ENCODE measurements around the gene PVALB. TPM values are rescaled to one million over a fixed set of nuclear protein-coding genes. Genes with fewer than 3 reads are reported as not detected.

Gene PVALB
- total and polyA plus RNA-seq, 10 of the 15 experiments (the other 5 are each of a cell fraction or from before 2014, with no cell fraction given), result not detected

DNA sequence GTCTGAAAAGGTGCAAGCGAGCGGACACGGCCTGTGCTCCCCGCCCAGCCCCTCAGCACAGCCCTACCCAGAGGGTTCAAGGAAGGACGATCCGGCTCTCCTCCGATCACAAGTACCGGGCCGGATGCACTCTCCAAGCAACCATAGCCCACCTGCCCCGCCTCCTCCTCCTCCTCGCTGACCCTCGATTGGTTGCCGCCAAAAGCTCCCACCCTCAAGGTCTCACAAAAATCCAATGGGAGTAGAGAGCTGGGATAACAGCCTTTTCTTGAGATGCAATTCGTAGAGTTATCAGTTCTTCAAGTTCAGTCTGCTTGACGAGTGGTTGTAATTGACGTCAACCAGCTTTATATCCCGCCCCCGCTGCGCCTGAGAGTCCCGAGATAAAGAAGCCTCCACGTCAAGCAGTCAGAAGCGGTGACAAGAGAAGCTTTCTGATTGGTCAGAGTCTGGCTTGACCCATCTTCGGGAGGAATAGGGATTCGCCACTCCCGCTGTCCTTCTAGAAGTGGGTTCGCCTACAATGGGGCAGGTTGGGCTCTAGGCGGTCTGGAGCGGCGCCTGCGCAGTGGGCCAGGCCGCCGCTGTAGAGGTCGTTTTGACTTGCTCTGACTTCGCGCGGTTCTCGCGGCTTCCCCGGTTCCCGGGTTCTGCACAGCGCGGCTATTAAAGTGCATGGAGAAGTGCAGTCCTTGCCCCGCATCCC is 40.7 kb downstream of the PVALB start, which contains the start of gene IFT27 (continued):
- TF ChIP-seq TCF3 (IDR thresholded peaks at IDR 0.05; ENCODE audit: borderline replicate concordance, insufficient read depth, low read depth, low read length) (no peak), KLF5 (IDR thresholded peaks at IDR 0.05; ENCODE audit: partially characterized antibody) (peak; percentile 95), ZNF622 (IDR thresholded peaks at IDR 0.05) (no peak), KAT2A (conservative IDR thresholded peaks at IDR 0.05; ENCODE audit: control insufficient read depth, low read depth, low read length) (no peak), MYB (IDR thresholded peaks at IDR 0.05; ENCODE audit: borderline replicate concordance, low read depth, low read length) (no peak), HDAC2 (IDR thresholded peaks at IDR 0.05) (no peak), ZNF687 (IDR thresholded peaks at IDR 0.05) (no peak), JUND (IDR thresholded peaks at IDR 0.05; ENCODE audit: low read depth, low read length) (no peak), SMAD5 (IDR thresholded peaks at IDR 0.05; ENCODE audit: low read depth) (no peak), IKZF2 (IDR thresholded peaks at IDR 0.05) (no peak), CHD2 (IDR thresholded peaks at IDR 0.05; ENCODE audit: borderline replicate concordance, low read depth, low read length) (peak; percentile 94)
- TF ChIP-seq, protein P1, sequence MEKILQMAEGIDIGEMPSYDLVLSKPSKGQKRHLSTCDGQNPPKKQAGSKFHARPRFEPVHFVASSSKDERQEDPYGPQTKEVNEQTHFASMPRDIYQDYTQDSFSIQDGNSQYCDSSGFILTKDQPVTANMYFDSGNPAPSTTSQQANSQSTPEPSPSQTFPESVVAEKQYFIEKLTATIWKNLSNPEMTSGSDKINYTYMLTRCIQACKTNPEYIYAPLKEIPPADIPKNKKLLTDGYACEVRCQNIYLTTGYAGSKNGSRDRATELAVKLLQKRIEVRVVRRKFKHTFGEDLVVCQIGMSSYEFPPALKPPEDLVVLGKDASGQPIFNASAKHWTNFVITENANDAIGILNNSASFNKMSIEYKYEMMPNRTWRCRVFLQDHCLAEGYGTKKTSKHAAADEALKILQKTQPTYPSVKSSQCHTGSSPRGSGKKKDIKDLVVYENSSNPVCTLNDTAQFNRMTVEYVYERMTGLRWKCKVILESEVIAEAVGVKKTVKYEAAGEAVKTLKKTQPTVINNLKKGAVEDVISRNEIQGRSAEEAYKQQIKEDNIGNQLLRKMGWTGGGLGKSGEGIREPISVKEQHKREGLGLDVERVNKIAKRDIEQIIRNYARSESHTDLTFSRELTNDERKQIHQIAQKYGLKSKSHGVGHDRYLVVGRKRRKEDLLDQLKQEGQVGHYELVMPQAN (conservative IDR thresholded peaks at IDR 0.05), result no peak
- TF ChIP-seq, protein P2, sequence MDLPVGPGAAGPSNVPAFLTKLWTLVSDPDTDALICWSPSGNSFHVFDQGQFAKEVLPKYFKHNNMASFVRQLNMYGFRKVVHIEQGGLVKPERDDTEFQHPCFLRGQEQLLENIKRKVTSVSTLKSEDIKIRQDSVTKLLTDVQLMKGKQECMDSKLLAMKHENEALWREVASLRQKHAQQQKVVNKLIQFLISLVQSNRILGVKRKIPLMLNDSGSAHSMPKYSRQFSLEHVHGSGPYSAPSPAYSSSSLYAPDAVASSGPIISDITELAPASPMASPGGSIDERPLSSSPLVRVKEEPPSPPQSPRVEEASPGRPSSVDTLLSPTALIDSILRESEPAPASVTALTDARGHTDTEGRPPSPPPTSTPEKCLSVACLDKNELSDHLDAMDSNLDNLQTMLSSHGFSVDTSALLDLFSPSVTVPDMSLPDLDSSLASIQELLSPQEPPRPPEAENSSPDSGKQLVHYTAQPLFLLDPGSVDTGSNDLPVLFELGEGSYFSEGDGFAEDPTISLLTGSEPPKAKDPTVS (IDR thresholded peaks at IDR 0.05; ENCODE audit: low read depth, low read length), result peak; percentile 51; the same call in 1 of the 2 replicates
- TF ChIP-seq, protein P3, sequence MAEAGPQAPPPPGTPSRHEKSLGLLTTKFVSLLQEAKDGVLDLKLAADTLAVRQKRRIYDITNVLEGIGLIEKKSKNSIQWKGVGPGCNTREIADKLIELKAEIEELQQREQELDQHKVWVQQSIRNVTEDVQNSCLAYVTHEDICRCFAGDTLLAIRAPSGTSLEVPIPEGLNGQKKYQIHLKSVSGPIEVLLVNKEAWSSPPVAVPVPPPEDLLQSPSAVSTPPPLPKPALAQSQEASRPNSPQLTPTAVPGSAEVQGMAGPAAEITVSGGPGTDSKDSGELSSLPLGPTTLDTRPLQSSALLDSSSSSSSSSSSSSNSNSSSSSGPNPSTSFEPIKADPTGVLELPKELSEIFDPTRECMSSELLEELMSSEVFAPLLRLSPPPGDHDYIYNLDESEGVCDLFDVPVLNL (IDR thresholded peaks at IDR 0.05; ENCODE audit: low read depth, low read length), result no peak
- TF ChIP-seq, protein P4, sequence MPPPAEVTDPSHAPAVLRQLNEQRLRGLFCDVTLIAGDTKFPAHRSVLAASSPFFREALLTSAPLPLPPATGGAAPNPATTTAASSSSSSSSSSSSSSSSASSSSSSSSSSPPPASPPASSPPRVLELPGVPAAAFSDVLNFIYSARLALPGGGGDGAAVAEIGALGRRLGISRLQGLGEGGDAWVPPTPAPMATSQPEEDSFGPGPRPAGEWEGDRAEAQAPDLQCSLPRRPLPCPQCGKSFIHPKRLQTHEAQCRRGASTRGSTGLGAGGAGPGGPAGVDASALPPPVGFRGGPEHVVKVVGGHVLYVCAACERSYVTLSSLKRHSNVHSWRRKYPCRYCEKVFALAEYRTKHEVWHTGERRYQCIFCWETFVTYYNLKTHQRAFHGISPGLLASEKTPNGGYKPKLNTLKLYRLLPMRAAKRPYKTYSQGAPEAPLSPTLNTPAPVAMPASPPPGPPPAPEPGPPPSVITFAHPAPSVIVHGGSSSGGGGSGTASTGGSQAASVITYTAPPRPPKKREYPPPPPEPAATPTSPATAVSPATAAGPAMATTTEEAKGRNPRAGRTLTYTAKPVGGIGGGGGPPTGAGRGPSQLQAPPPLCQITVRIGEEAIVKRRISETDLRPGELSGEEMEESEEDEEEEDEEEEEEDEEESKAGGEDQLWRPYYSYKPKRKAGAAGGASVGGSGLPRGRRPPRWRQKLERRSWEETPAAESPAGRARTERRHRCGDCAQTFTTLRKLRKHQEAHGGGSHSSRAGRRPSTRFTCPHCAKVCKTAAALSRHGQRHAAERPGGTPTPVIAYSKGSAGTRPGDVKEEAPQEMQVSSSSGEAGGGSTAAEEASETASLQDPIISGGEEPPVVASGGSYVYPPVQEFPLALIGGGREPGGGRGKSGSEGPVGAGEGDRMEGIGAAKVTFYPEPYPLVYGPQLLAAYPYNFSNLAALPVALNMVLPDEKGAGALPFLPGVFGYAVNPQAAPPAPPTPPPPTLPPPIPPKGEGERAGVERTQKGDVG (CRISPR knock-in tag; IDR thresholded peaks at IDR 0.05), result no peak

All from GM12878 (cell line).